ES-I3 (cell line): ENCODE results near the gene YBX1.
"Not testable (repeated sequence)": the region's sequence is repeated elsewhere in the genome, so short reads cannot be mapped to it uniquely, and the experiment has no call there.

Source experiments
- H3K36me3 ChIP-seq: 2 replicates; pipeline ENCODE4 v1.6.1; 2013; ENCODE audit warnings: mild to moderate bottlenecking, low read length, control low read depth, moderate library complexity; ENCODE audit not compliant: insufficient read depth
- H3K4me1 ChIP-seq: 2 replicates; pipeline ENCODE4 v1.6.1; 2013; ENCODE audit warnings: mild to moderate bottlenecking, control low read depth, low read length; ENCODE audit not compliant: insufficient read depth
- H3K9ac ChIP-seq: 2 replicates; pipeline ENCODE4 v1.6.1; 2013; ENCODE audit warnings: low read depth, mild to moderate bottlenecking, low read length, moderate library complexity
- H3K9me3 ChIP-seq: 2 replicates; pipeline ENCODE4 v1.6.1; 2013; ENCODE audit warnings: mild to moderate bottlenecking, low read length, moderate library complexity; ENCODE audit not compliant: control insufficient read depth, insufficient read depth

The YBX1 gene

DNA sequence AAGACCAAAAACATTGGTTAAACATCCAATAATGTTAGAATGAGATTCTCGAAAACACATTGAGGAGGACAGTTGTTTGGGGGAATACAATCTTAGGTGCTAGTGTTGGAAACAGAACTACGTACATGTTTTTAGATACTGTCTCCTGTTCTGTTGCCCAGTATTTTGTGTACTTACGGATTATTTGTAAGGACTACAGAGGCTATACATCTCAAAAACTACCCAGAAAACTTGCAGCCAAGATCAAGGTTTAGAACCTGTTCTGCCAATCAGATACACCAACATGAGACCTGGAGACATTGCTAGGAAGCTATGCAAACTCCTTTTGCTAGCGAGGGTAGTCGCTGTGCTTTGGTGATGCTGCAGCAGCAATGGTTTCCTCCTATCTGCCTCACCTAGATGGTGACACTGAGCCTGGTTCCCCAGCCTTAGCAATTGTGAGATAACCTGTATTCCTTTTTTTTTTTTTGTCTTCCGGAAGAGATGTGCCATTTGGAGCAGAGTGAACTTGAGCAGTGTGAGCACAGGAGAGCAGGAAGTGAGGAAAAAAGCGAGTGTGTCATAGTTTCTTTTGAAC lies 21.8 kb downstream of the YBX1 start:
- Histone ChIP-seq H3K4me1 (no peaks in the 10 kb centered on the region), H3K36me3 (peaks cover 27% of the 10 kb centered on the region)

DNA sequence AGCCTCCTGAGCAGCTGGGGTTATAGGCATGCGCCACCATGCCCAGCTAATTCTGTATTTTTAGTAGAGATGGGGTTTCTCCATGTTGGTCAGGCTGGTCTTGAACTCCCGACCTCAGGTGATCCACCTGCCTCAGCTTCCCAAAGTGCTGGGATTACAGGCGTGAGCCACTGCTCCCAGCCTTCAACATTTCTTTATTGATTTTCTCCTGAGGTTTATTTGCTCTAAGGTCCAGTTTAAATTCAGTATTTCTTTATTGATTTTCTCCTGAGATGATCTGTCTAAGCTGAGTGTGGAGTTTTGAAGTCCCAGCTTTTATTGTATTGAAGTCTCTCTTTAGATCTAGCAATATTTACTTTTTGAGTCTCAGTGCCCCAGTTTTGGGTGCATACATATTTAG lies 30.6 kb downstream of the YBX1 start:
- H3K9me3 ChIP-seq, H3K9ac ChIP-seq, H3K4me1 ChIP-seq, H3K36me3 ChIP-seq: not testable (repeated sequence)

More for the DNA sequence above, 21.8 kb downstream of the YBX1 start:
- H3K9me3 ChIP-seq = no peaks in the 10 kb centered on the region
- H3K9ac ChIP-seq = no peak overlapping the region

DNA sequence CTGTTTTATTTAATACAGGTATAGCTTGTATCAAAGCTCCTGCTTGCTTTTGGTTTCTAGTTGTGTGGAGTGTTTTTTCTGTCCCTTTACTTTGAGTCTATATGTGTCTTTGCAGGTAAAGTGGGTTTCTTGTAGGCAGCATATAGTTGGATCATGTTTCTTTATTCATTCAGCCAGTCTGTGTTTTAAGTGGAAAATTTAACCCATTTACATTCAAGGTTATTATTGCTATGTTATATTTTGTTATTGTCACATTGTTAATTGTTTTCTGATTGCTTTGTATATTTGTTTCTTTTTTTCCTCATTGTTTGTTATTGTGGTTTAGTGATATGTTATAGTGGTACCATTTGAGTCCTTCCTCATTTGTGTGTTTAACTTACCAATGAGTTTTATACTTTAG lies 31.1 kb downstream of the YBX1 start:
- no peak overlapping the region for H3K9ac ChIP-seq
- no peaks in the 10 kb centered on the region; the same call in 1 of the 2 replicates for H3K9me3 ChIP-seq
- H3K36me3 ChIP-seq = 0 out of 2 replicates have a peak, but pooled peaks cover 2% of the 10 kb centered on the region
- H3K4me1 ChIP-seq = no peaks in the 10 kb centered on the region

DNA sequence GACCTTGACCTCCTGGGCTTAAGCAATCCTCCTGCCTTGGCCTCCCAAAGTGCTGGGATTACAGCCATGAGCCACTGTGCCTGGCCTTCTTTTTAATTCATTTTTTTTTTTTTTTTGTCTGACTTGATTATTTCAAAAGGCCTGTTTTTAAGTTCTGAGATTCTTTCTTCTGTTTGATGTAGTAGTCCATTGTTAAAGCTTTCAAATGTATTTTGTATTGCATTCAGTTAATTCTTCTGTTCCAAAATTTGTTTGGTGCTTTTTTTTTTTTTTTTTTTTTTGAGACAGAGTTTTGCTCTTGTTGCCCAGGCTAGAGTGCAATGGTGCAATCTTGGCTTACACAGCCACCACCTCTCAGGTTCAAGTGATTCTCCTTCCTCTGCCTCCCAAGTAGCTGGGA lies 32.2 kb downstream of the YBX1 start:
- H3K9ac ChIP-seq, H3K9me3 ChIP-seq, H3K36me3 ChIP-seq, H3K4me1 ChIP-seq: not testable (repeated sequence)

GRCh38 chr1:42720868-42721267 lies 38.6 kb downstream of the YBX1 start:
- no peaks in the 10 kb centered on the region for H3K36me3 ChIP-seq
- 0 out of 2 replicates have a peak, but pooled peaks cover 2% of the 10 kb centered on the region for H3K4me1 ChIP-seq
- H3K9me3 ChIP-seq = no peaks in the 10 kb centered on the region
- no peak overlapping the region for H3K9ac ChIP-seq

GRCh38 chr1:42721926-42722325 lies 39.7 kb downstream of the YBX1 start:
- Histone ChIP-seq H3K9ac (no peak overlapping the region), H3K9me3 (no peaks in the 10 kb centered on the region), H3K36me3 (no peaks in the 10 kb centered on the region), H3K4me1 (0 out of 2 replicates have a peak, but pooled peaks cover 2% of the 10 kb centered on the region)

- not testable (repeated sequence) for H3K9me3 ChIP-seq, H3K36me3 ChIP-seq, H3K9ac ChIP-seq, H3K4me1 ChIP-seq
These were observed 40.2 kb downstream of the YBX1 start for GRCh38 chr1:42722403-42722802.

DNA sequence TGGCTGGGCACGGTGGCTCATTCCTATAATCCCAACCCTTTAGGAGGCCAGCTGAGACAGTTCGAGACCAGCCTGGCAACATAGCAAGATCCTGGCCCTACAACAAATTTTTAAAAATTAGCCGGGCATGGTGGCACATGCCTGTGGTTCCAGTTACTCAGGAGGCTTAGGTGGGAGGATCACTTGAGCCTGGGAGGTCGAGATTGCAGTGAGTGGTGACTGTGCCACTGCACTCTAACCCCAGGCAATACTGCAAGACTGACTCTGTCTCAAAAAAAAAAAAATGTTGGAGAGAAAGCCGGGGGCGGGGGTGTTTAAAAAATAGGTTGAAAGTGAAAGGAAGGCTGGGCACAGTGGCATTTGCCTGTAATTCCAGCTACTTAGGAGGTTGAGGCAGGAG lies 41.3 kb downstream of the YBX1 start:
- H3K4me1 ChIP-seq = 0 out of 2 replicates have a peak, but pooled peaks cover 2% of the 10 kb centered on the region
- no peaks in the 10 kb centered on the region for H3K36me3 ChIP-seq
- no peak overlapping the region for H3K9ac ChIP-seq
- H3K9me3 ChIP-seq = no peaks in the 10 kb centered on the region

DNA sequence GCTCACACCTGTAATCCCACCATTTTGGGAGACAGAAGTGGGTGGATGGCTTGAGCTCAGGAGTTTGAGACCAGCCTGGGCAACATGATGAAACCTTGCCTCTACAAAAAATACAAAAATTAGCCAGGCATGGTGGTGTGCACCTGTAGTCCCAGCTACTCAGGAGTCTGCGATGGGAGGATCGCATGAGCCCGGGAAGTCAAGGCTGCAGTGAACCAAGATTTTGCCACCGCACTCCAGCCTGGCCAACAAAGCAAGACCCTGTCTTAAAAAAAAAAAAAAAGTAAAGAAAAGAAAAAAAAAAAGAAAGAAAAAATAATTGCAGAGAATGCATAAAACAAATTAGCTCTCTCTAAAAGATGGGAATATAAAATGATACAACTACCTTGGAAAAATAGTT lies 43.6 kb downstream of the YBX1 start:
- H3K9ac ChIP-seq, H3K36me3 ChIP-seq, H3K9me3 ChIP-seq, H3K4me1 ChIP-seq: not testable (repeated sequence)

DNA sequence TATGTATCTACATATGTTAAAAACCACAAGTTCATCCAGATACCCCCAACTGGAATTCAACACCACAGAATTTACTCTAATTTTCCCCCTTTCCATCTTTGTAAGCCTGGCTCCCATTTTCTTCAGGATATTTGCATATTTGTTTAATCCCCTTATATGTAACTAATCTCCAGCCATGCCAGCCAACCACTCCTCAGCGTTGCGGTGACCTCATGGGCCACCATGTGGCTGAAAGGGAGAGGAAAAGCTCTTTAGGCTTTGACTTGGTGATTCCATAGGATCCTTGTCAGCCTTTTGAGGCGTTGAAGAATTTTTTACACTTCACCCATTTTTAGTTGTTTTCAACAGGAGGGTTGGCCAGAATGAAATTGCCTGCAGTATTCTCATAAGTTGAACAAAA lies 47.8 kb downstream of the YBX1 start:
- Histone ChIP-seq H3K9ac (no peak overlapping the region), H3K9me3 (no peaks in the 10 kb centered on the region), H3K4me1 (peaks cover 14% of the 10 kb centered on the region; the same call in 1 of the 2 replicates), H3K36me3 (no peaks in the 10 kb centered on the region)

DNA sequence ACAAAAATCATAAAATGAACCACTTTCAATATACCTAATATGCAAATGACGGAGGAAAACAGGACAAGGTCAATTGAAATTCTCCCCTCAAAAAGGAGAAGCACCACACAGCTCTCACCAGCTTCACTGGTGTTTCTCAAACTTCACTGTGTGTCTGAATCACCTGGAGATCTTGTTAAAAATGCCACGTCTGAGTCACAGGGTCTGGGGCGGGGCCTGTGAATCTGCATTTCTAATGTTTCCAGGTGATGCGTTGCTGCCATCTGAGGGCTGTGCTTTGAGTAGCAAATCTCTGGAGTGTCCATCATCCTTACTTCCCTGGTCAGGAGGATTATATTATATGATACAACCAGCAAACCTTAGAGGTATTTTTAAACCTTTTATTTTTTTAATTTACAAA lies 48.8 kb downstream of the YBX1 start:
- Histone ChIP-seq H3K9me3 (no peaks in the 10 kb centered on the region), H3K9ac (no peak overlapping the region), H3K36me3 (no peaks in the 10 kb centered on the region), H3K4me1 (peaks cover 14% of the 10 kb centered on the region; the same call in 1 of the 2 replicates)

GRCh38 chr1:42731585-42731984 lies 49.4 kb downstream of the YBX1 start:
- no peaks in the 10 kb centered on the region for H3K9me3 ChIP-seq
- no peaks in the 10 kb centered on the region for H3K36me3 ChIP-seq
- H3K4me1 ChIP-seq = peaks cover 14% of the 10 kb centered on the region; the same call in 1 of the 2 replicates
- no peak overlapping the region for H3K9ac ChIP-seq

- Histone ChIP-seq H3K4me1 (peaks cover 14% of the 10 kb centered on the region; the same call in 1 of the 2 replicates), H3K36me3 (no peaks in the 10 kb centered on the region), H3K9ac (no peak overlapping the region), H3K9me3 (no peaks in the 10 kb centered on the region)
These were observed 50.0 kb downstream of the YBX1 start for GRCh38 chr1:42732126-42732680.

- H3K9me3 ChIP-seq = no peaks in the 10 kb centered on the region
- no peaks in the 10 kb centered on the region for H3K36me3 ChIP-seq
- H3K9ac ChIP-seq = no peak overlapping the region
- H3K4me1 ChIP-seq = peaks cover 14% of the 10 kb centered on the region; the same call in 1 of the 2 replicates
These were observed 51.4 kb downstream of the YBX1 start for GRCh38 chr1:42733415-42734200.
